Mucosa of descending colon (tissue), 3 donors: ENCODE results near the gene TFF3. TPM values are rescaled to one million over a fixed set of nuclear protein-coding genes. Genes with fewer than 3 reads are reported as not detected.

Experiments
- ATAC-seq: fragments of 200-7000 bp; cut with Tn5 transposase; one replicate; pipeline ENCODE4 v1.9.1; 2020; ENCODE audit warnings: mild to moderate bottlenecking, moderate library complexity
- DNase-seq, 3 donors: peaks; one replicate each; pipeline ENCODE4 v3.0.0-alpha.2; 2020
- H3K36me3 ChIP-seq: fragments of 200-600 bp; one replicate; pipeline ENCODE4 v1.8.0; 2021; ENCODE audit warnings: low read depth, mild to moderate bottlenecking
- H3K4me1 ChIP-seq: fragments of 200-600 bp; one replicate; pipeline ENCODE4 v1.8.0; 2021; ENCODE audit warnings: low read depth, mild to moderate bottlenecking
- H3K4me3 ChIP-seq: fragments of 200-600 bp; one replicate; pipeline ENCODE4 v1.8.0; 2021; ENCODE audit warnings: mild to moderate bottlenecking
- H3K9me3 ChIP-seq: fragments of 200-600 bp; one replicate; pipeline ENCODE4 v1.8.0; 2021; ENCODE audit warnings: mild to moderate bottlenecking
- CTCF ChIP-seq: fragments of 200-600 bp; IDR thresholded peaks from one replicate; pipeline ENCODE4 v1.8.0; 2022; ENCODE audit warnings: antibody characterized with exemption, mild to moderate bottlenecking
- intact Hi-C, 2 donors: fragments of 100-400 bp; cut with DNase I in 1 of 2; cut with micrococcal nuclease in 1 of 2; formaldehyde crosslinking; loops; one replicate each; pipeline versions ENCODE4 v1.11.0 to v1.11.1; 2022; cut with DNase I, micrococcal nuclease
- total RNA-seq, 3 donors: library from RNA; stranded (reverse); fragmentation: NEBNext Ultra II Directional in 2 of 3; extraction: Animal tissue kit (Norgen Biotek cat#: 25700) in 2 of 3; gene quantifications; one replicate each; pipeline versions ENCODE4 v1.2.1 to v1.2.4, GENCODE V29; 2021 to 2023
- donor health status: DM: no; HTN: no; CAD: no; lungs with moderate emphysema.
- donor health status: DM: no; HTN: no; CAD: no.
- donor health status: DM: no; HTN: yes; CAD: no.

The TFF3 gene
- total RNA-seq, 3 donors from 2014 or later: 614 to 2,641 (median 2,419) TPM

GRCh38 chr21:42289926-42290325 is 25.3 kb downstream of the TFF3 start:
- H3K36me3 ChIP-seq: no peaks in the 10 kb centered on the region
- H3K4me3 ChIP-seq: no peak overlapping the region
- peak in 2 of 3 donors; percentile 49 to 50 for DNase-seq
- ATAC-seq: peak; percentile 15
- H3K9me3 ChIP-seq: no peaks in the 10 kb centered on the region
- H3K4me1 ChIP-seq: no peaks in the 10 kb centered on the region
- TF ChIP-seq CTCF: no peak
- intact Hi-C loops: no loop called here

GRCh38 chr21:42288962-42289361 is 26.2 kb downstream of the TFF3 start:
- ATAC-seq (no peak), DNase-seq (no peak)
- H3K4me3 ChIP-seq: no peak overlapping the region
- no peak for TF ChIP-seq CTCF
- H3K9me3 ChIP-seq: no peaks in the 10 kb centered on the region
- no peaks in the 10 kb centered on the region for H3K4me1 ChIP-seq
- H3K36me3 ChIP-seq: no peaks in the 10 kb centered on the region
- intact Hi-C loops: no loop called here

GRCh38 chr21:42287193-42288083 is 27.8 kb downstream of the TFF3 start:
- H3K9me3 ChIP-seq: no peaks in the 10 kb centered on the region
- no peak for TF ChIP-seq CTCF
- DNase-seq (peak in 1 of 3 donors; percentile 42), ATAC-seq (no peak)
- H3K4me3 ChIP-seq: no peak overlapping the region
- no peaks in the 10 kb centered on the region for H3K4me1 ChIP-seq
- intact Hi-C loops: no loop called here
- no peaks in the 10 kb centered on the region for H3K36me3 ChIP-seq

GRCh38 chr21:42286416-42286815 is 28.8 kb downstream of the TFF3 start:
- H3K4me3 ChIP-seq: no peak overlapping the region
- TF ChIP-seq CTCF: no peak
- intact Hi-C loops: no loop called here
- no peaks in the 10 kb centered on the region for H3K9me3 ChIP-seq
- DNase-seq (no peak), ATAC-seq (no peak)
- no peaks in the 10 kb centered on the region for H3K36me3 ChIP-seq
- no peaks in the 10 kb centered on the region for H3K4me1 ChIP-seq

- Histone ChIP-seq H3K4me1 (no peaks in the 10 kb centered on the region), H3K9me3 (no peaks in the 10 kb centered on the region), H3K4me3 (no peak overlapping the region), H3K36me3 (no peaks in the 10 kb centered on the region)
- DNase-seq (no peak), ATAC-seq (no peak)
- intact Hi-C loops: no loop called here
- no peak for TF ChIP-seq CTCF
Measured at GRCh38 chr21:42285569-42286245, 29.5 kb downstream of the TFF3 start.
